LNCaP clone FGC (cell line): ENCODE measurements around the gene HOXB8.
A peak's percentile ranks its signal among the peaks of the same experiment; 100 is the strongest.

Source experiments
- DNase-seq: peaks from one replicate; pipeline ENCODE4 v3.0.0-alpha.2; 2011; ENCODE audit warnings: low read depth
- H3K4me3 ChIP-seq: 2 replicates; pipeline ENCODE4 v1.5.1; 2011; ENCODE audit warnings: mild to moderate bottlenecking, low read depth, low read length, control low read depth
- CTCF ChIP-seq: IDR thresholded peaks from 2 replicates; pipeline ENCODE4 v1.5.1; 2012; ENCODE audit warnings: mild to moderate bottlenecking; ENCODE audit not compliant: control insufficient read depth, insufficient read depth; ENCODE audit errors: extremely low read depth

Gene HOXB8

GRCh38 chr17:48621410-48622392 is 6.6 kb upstream of the HOXB8 start:
- DNase-seq, result no peak
- TF ChIP-seq CTCF, result no peak
- no peak overlapping the region for H3K4me3 ChIP-seq

- H3K4me3 ChIP-seq, result no peak overlapping the region
- DNase-seq, result no peak
- TF ChIP-seq CTCF, result no peak
Measured at GRCh38 chr17:48620461-48621139, 5.5 kb upstream of the HOXB8 start.

DNA sequence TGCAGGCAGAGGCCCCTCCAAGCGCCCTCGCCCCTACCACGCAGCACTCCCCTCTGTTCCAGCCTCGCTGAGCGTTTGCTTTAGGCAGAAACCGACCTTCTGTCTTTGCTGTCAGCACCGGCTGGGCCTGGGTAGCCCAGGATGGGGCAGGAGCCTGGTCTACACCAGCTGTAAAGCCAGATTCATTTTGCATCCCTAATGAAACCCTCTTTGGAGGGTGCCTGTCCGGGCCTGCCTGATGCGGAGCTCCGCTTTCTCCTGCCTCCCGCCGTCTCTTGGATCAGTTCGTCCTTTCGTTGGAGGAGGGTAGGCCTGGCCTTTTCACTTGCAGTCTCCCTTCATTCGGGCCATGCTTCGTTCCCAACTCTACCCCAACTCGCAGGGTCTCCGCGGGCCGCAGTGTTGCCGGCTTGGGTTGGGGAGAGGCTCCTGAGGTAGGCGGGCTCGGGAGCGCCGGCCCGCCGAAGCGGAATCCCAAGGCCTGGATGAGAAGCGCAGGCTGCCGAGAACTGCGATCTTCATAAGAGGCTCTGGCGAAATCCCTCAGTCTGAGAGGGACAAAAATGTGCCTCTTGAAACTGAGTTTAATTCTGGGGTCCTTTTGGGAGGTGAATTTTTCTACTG is 4.8 kb upstream of the HOXB8 start:
- TF ChIP-seq CTCF, result no peak
- DNase-seq, result no peak
- no peak overlapping the region; the same call in 1 of the 2 replicates for H3K4me3 ChIP-seq

DNA sequence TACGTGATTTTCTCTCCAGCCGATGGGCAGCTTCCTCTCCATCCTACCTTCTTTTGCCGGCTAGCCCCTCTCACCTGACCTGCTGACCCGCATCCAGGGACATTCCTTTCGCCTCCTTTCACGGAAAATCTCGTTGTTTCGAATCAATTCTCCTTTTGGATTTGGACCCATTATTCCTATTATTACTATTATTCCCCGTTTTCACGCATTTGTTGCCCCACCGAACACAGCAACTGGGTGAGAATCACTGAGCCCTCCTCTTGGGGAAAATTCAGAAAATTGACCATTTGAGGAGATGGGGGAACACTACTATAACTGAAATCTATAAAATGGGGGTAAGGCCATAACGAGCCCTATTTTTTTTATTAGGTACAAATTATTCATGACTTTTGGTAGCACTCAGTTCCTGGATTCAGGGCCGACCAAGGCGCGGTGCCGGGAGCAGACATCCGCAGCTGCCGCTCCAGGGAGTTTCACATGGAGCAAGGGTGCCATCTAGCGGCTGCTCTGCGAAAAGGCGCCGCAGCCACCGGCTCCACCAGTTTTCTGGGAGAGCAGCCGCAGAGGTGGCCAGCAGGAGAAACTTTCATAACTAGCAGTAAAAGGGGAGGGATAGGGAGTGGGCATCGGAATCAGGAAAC is 3.3 kb upstream of the HOXB8 start:
- peak; percentile 36 for DNase-seq
- TF ChIP-seq CTCF, result peak; percentile 97
- peak overlapping the region; percentile 36 for H3K4me3 ChIP-seq

- no peak for TF ChIP-seq CTCF
- no peak overlapping the region for H3K4me3 ChIP-seq
- DNase-seq, result no peak
Measured at GRCh38 chr17:48617471-48618255, 2.6 kb upstream of the HOXB8 start.
